Neural progenitor cell (in vitro differentiated cells): ENCODE results near the gene DTNBP1.

Experiments
- CTCF ChIP-seq: fragments of 200-600 bp; sonication (generic); IDR thresholded peaks from 2 replicates; pipeline ENCODE4 v1.5.1; 2017; ENCODE audit warnings: antibody characterized with exemption, mild to moderate bottlenecking
- EZH2phosphoT487 ChIP-seq: fragments of 200-600 bp; sonication (generic); IDR thresholded peaks from 2 replicates; pipeline ENCODE4 v1.6.1; 2017; ENCODE audit warnings: antibody characterized with exemption

GRCh38 chr6:15674690-15675386 lies 12.0 kb upstream of the DTNBP1 start:
- TF ChIP-seq CTCF (no peak), EZH2phosphoT487 (no peak)
